ENCODE data around the gene ECD. TPM values are rescaled to one million over a fixed set of nuclear protein-coding genes. Genes with fewer than 3 reads are reported as not detected.
A peak's percentile ranks its signal among the peaks of the same experiment; 100 is the strongest.

Gene ECD
- total RNA-seq, 2 experiments from 2014 or later: 50.5 to 57.7 TPM

DNA sequence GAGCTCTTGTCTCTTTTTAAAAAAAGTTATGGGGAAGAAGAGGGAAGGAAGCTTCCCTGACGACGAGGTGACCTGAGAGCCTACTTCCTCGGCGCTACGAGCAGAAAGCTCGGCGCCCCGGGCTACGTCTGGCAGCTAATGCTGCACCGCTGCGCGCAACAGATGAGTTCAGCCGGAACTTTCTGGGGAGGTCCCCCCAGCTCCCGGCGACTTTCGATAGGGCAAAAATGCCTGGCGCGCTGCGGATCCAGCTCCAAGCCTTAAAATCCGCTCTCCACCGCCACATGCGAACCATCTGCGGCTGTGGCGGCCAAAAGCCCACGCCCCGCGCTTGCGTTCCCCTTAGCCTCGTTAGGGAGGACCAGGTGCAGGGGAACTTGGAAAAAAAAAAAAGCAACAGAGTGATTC is 71.8 kb downstream of the ECD start:
- H3K36me3 Mint-ChIP-seq (ENCODE audit: low read depth): peaks cover 24% of the 10 kb centered on the region
- DNase-seq (peak; percentile 44 to 89 (median 59)), ATAC-seq (ENCODE audit: poor library complexity) (peak; percentile 43)
- H3K4me1 ChIP-seq (ENCODE audit: insufficient read depth, low read length): peaks cover 7% of the 10 kb centered on the region
- H3K36me3 ChIP-seq (ENCODE audit: insufficient read depth, low read length): no peaks in the 10 kb centered on the region
- H3K9me3 Mint-ChIP-seq: no peaks in the 10 kb centered on the region
- H3K4me1 Mint-ChIP-seq (ENCODE audit: low read depth): peaks cover 45% of the 10 kb centered on the region
- H3K27ac ChIP-seq (ENCODE audit: low read depth in 1 of 2, low read length in 2 of 2): peak overlapping the region; percentile 89 to 98
- POLR2A ChIA-PET: interaction anchor here (0.7 to 4.8 kb wide), 19 partner anchors 9 to 1930 kb away, joined by 3 to 49 read pairs (median 6); partner anchors contain the start of genes ANXA7, DNAJC9, ECD and FAM149B1
- H3K27me3 ChIP-seq (ENCODE audit: control insufficient read depth in 1 of 2, insufficient read depth in 2 of 2, low read length in 2 of 2): no peaks in the 10 kb centered on the region
- intact Hi-C loops (cut with DNase I, micrococcal nuclease): loop anchor here (1.0 to 5.0 kb wide), 6 partner anchors 15 to 401 kb away; partner anchors contain the start of genes CFAP70 (in 1 of the 2), DNAJC9 (in 1 of the 2), ECD (in 1 of the 2) and FAM149B1 (in 1 of the 2)
- H3K9me3 ChIP-seq (ENCODE audit: control insufficient read depth in 1 of 2, insufficient read depth in 1 of 2, low read length in 2 of 2): no peaks in the 10 kb centered on the region
- peak overlapping the region; percentile 97 for H3K4me3 ChIP-seq (ENCODE audit: low read length)
- CTCF ChIA-PET: interaction anchor here (1.0 to 4.3 kb wide), 9 partner anchors 13 to 741 kb away, joined by 3 to 28 read pairs (median 6); partner anchors contain the start of genes DNAJB12 and NUDT13
- peak overlapping the region; percentile 87 for H3K27ac Mint-ChIP-seq
- TF ChIP-seq, protein P1, sequence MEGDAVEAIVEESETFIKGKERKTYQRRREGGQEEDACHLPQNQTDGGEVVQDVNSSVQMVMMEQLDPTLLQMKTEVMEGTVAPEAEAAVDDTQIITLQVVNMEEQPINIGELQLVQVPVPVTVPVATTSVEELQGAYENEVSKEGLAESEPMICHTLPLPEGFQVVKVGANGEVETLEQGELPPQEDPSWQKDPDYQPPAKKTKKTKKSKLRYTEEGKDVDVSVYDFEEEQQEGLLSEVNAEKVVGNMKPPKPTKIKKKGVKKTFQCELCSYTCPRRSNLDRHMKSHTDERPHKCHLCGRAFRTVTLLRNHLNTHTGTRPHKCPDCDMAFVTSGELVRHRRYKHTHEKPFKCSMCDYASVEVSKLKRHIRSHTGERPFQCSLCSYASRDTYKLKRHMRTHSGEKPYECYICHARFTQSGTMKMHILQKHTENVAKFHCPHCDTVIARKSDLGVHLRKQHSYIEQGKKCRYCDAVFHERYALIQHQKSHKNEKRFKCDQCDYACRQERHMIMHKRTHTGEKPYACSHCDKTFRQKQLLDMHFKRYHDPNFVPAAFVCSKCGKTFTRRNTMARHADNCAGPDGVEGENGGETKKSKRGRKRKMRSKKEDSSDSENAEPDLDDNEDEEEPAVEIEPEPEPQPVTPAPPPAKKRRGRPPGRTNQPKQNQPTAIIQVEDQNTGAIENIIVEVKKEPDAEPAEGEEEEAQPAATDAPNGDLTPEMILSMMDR (IDR thresholded peaks at IDR 0.05): no peak
- H3K4me3 Mint-ChIP-seq: peak overlapping the region; percentile 94
- no peaks in the 10 kb centered on the region for H3K27me3 Mint-ChIP-seq

DNA sequence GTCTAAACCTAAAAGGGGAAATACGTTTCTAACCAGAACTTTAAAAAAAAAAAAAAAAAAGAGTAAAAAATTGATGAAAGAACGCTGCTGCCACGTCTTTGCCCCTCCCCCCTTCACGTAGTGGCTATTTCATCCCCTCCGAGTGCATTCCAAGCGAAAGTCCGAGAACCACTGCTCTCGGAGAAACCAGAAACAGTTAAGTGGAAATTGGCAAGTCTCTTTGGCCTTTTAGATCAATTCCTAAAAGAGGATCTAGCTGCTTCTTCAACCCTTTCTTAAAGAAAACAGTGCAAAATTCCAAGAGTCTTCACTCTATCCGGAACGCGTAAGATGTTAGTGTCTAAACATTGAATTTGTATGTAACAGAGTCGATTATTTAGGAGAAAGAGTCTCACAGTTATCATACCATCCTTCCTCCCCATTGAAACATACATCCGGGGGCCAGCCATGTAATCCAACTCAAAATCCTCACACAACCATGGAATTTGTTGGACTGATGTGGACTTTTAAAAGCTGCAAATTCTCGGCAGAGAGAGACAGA is 72.3 kb downstream of the ECD start:
- H3K4me3 ChIP-seq (ENCODE audit: low read length): peak overlapping the region; percentile 97
- no peaks in the 10 kb centered on the region for H3K27me3 Mint-ChIP-seq
- H3K4me1 ChIP-seq (ENCODE audit: insufficient read depth, low read length): peaks cover 7% of the 10 kb centered on the region
- peaks cover 45% of the 10 kb centered on the region for H3K4me1 Mint-ChIP-seq (ENCODE audit: low read depth)
- H3K9me3 Mint-ChIP-seq: no peaks in the 10 kb centered on the region
- peak overlapping the region; percentile 89 to 98 for H3K27ac ChIP-seq (ENCODE audit: low read depth in 1 of 2, low read length in 2 of 2)
- peaks cover 24% of the 10 kb centered on the region for H3K36me3 Mint-ChIP-seq (ENCODE audit: low read depth)
- H3K36me3 ChIP-seq (ENCODE audit: insufficient read depth, low read length): no peaks in the 10 kb centered on the region
- POLR2A ChIA-PET: interaction anchor here (0.6 to 4.8 kb wide), 21 partner anchors 8 to 1931 kb away, joined by 3 to 49 read pairs (median 5); partner anchors contain the start of genes ANXA7, DNAJC9, ECD and FAM149B1
- H3K9me3 ChIP-seq (ENCODE audit: control insufficient read depth in 1 of 2, insufficient read depth in 1 of 2, low read length in 2 of 2): no peaks in the 10 kb centered on the region
- no peak for ATAC-seq (ENCODE audit: poor library complexity)
- peak overlapping the region; percentile 94 for H3K4me3 Mint-ChIP-seq
- H3K27me3 ChIP-seq (ENCODE audit: control insufficient read depth in 1 of 2, insufficient read depth in 2 of 2, low read length in 2 of 2): no peaks in the 10 kb centered on the region
- DNase-seq: peak in 10 of 14 experiments; percentile 4 to 77 (median 20)
- intact Hi-C loops (cut with DNase I, micrococcal nuclease): loop anchor here (1.0 to 5.0 kb wide), 6 partner anchors 15 to 402 kb away; partner anchors contain the start of genes CFAP70 (in 1 of the 2), DNAJC9 (in 1 of the 2), ECD (in 1 of the 2) and FAM149B1 (in 1 of the 2)
- CTCF ChIA-PET: interaction anchor here (0.6 to 4.3 kb wide), 11 partner anchors 14 to 1718 kb away, joined by 3 to 28 read pairs (median 5); partner anchors contain the start of genes DNAJB12 and NUDT13
- TF ChIP-seq, protein P1 (IDR thresholded peaks at IDR 0.05): no peak
- peak overlapping the region; percentile 87 for H3K27ac Mint-ChIP-seq

DNA sequence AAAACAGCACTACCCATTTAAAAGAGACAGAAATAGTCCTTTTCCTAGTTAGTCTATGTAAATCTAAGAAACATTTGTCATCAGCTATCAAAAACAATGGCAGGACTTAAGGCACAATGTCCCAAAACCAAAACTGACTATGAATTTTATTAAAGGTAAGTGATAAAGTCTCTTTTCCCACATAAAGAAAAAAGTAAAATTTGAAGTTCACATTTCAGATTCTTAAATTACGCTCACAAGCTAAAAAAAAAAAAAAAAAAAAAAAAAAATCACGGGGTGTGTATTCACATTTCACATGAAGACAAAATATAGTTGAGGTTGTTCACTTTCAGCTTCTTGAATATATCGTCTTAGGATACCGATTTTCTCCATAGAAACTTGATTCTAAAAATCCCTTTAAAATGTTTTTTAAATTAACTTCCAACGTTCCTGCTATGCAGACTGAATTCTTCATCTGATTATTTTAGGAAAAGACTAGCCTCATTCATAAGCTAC is 72.8 kb downstream of the ECD start:
- peaks cover 24% of the 10 kb centered on the region for H3K36me3 Mint-ChIP-seq (ENCODE audit: low read depth)
- intact Hi-C loops (cut with DNase I, micrococcal nuclease): loop anchor here in 1 of 2 experiments (5.0 kb wide), 3 partner anchors 152 to 402 kb away; partner anchors contain the start of genes CFAP70, DNAJC9 and PPP3CB

More for the DNA sequence above, 72.8 kb downstream of the ECD start:
- no peaks in the 10 kb centered on the region for H3K9me3 Mint-ChIP-seq
- DNase-seq (no peak), ATAC-seq (ENCODE audit: poor library complexity) (no peak)
- H3K27me3 Mint-ChIP-seq: no peaks in the 10 kb centered on the region
- Histone ChIP-seq H3K36me3 (ENCODE audit: insufficient read depth, low read length) (no peaks in the 10 kb centered on the region), H3K4me1 (ENCODE audit: insufficient read depth, low read length) (peaks cover 7% of the 10 kb centered on the region), H3K27me3 (ENCODE audit: control insufficient read depth in 1 of 2, insufficient read depth in 2 of 2, low read length in 2 of 2) (no peaks in the 10 kb centered on the region), H3K4me3 (ENCODE audit: low read length) (peak overlapping the region; percentile 97), H3K27ac (ENCODE audit: low read depth in 1 of 2, low read length in 2 of 2) (peak overlapping the region; percentile 89 to 98), H3K9me3 (ENCODE audit: control insufficient read depth in 1 of 2, insufficient read depth in 1 of 2, low read length in 2 of 2) (no peaks in the 10 kb centered on the region)
- H3K4me3 Mint-ChIP-seq: peak overlapping the region; percentile 94
- CTCF ChIA-PET: interaction anchor here (0.6 to 4.3 kb wide), 7 partner anchors 14 to 1718 kb away, joined by 3 to 28 read pairs (median 3); partner anchors contain the start of gene NUDT13
- POLR2A ChIA-PET: interaction anchor here (0.6 to 4.8 kb wide), 15 partner anchors 8 to 1244 kb away, joined by 3 to 49 read pairs (median 6); partner anchors contain the start of genes DNAJC9, ECD, FAM149B1 and MCU
- peak overlapping the region; percentile 87 for H3K27ac Mint-ChIP-seq
- TF ChIP-seq, protein P1 (IDR thresholded peaks at IDR 0.05): no peak
- peaks cover 45% of the 10 kb centered on the region for H3K4me1 Mint-ChIP-seq (ENCODE audit: low read depth)
